Non-pigmented ciliary epithelial cell (primary cell): ENCODE data around the gene NMUR2.

ENCODE experiments used
- DNase-seq: peaks from one replicate; pipeline ENCODE4 v3.0.0-alpha.2; 2010; ENCODE audit warnings: low read depth

NMUR2 gene

DNA sequence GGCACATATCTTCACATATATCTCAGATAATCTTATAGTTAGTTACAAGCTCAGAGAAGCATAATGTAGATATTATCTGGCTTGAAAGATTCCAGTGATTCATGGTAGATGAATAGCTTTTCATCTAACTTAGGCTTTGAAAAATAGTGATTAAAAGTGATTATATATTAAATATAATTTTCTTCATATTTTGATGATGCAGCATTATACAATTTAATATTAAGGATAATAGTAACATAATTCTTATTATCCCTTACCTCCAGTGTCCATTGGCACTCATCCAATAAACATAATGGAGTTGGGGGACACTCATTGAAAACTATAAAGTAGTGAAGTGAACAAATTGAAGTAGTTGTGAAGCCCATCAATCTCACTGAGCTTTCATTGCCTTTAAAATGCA is 35.8 kb downstream of the NMUR2 start:
- DNase-seq, result no peak

- DNase-seq, result no peak
Observed at GRCh38 chr5:152367554-152367953, 37.5 kb downstream of the NMUR2 start.

DNA sequence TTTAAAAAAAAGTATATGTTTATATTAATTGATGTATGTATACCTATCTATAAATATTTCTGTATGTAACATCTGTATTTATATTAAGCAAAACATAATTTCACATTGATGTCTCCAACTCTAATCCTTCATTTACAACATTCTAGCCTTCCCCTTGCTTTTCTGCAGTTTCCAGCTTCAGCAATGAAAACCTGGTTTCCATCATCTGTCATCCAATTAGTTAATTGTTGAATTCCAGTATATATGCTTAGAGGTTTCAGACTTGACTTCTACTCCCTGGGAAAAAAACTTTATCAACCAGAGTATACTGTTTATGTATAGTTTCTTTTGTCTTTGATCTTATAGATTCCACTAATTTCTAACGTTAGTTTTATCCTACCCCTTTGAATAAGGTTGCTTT is 38.4 kb downstream of the NMUR2 start:
- DNase-seq, result no peak

DNA sequence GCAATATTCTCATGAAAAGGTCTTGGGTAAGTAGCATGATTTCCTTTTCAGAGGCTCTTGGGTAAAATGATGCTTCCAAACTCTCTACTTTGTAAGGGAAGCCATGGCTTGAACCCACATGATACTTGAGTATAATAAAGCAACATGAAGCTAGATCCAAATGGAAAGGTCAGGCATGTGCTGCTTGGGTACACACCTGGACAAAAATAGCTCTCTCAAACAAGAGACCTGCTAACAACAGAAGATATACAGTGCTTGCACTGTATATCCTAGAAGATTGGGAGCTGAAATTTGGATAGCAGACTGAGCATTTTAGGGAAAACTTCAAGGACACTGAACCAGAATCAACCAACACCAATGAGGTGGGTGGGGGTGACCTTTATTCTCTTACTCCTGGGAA is 40.2 kb downstream of the NMUR2 start:
- DNase-seq, result no peak

- DNase-seq, result no peak
Observed at GRCh38 chr5:152364172-152364571, 40.9 kb downstream of the NMUR2 start.

GRCh38 chr5:152358861-152359568 is 46.1 kb downstream of the NMUR2 start:
- DNase-seq, result no peak

DNA sequence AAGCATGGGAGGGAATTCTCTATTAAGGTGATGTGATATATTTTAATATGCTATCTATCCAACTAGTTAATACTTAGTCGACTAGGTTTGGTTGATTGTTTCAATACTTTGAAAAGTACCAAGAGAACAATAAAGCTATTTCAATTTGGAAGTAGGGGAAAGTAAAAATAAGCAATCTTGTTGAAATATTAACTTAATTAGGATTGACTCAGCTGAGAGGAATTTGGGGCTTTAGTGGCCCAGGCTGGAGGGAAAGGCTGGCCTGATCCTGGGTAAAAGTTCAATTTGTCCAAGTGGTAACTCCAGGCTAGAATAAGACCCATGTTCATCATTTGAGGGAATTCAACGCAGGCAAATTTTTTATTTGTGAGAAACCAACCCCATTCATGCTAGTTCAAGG is 48.6 kb downstream of the NMUR2 start:
- no peak for DNase-seq

GRCh38 chr5:152355061-152355460 is 50.0 kb downstream of the NMUR2 start:
- DNase-seq, result no peak

DNA sequence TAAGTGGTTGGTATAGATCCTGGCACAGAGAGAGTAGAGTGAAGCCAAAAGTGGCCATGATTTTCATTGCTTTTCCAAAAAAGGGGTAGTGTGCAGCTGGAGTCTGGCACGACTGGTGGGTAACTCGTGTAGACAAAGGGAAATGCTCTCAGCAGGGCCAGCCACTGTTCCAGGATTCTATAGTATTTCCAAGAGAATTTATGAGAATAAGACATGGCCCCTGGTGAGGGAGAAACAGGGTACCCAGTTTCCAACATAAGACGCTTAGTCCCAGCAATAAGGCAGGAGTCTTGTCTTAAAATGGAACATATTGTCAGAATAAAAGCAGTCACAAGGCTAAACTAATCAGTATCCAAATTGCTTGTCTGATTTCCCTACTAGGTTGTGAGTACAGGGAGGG is 52.1 kb downstream of the NMUR2 start:
- DNase-seq, result no peak

DNA sequence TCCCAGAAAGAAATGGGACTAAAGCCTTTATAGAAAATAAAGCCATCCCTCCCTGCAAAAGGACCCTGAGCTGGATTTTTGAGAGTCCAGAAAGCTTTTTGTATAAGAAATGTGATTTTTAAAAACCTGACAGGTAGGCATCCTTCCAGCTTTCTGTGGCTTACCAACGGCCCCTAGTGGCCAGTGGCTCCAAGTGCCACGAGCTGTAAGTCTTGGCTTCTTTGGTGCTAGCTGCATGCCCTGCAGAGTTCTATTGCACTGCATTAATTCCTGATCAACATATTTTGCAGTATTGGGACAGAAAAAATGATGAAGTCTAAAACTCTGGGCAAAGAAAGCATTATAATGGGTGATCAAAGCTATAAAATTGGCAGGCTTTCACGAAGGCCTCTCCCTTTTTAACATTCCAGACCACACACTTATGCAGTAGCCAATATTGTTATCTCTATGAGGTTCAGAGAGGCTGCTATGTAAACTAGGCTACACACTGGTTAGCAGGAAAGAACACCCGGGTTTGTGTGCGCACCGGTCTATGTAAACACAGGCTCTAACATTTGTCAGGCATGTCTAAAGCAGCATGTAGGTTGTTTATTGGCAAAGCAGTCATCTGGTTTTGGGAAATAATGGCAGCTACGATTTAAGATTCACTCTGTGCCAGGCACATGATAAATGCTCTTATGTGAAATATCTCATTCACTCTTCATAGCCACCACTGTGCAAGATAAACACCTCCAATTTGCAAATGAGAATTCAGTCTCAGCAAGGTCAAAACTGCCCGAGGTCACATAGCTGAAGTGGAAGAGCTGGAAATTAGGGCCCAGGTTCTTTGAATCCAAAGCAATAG is 55.2 kb downstream of the NMUR2 start:
- DNase-seq, result no peak
